ENCODE results near the gene BANF2. TPM values are rescaled to one million over a fixed set of nuclear protein-coding genes. Genes with fewer than 3 reads are reported as not detected.

BANF2 gene
- total and polyA plus RNA-seq, 2 of the 8 experiments (the other 6 are each of a cell fraction or from before 2014, with no cell fraction given): not detected

DNA sequence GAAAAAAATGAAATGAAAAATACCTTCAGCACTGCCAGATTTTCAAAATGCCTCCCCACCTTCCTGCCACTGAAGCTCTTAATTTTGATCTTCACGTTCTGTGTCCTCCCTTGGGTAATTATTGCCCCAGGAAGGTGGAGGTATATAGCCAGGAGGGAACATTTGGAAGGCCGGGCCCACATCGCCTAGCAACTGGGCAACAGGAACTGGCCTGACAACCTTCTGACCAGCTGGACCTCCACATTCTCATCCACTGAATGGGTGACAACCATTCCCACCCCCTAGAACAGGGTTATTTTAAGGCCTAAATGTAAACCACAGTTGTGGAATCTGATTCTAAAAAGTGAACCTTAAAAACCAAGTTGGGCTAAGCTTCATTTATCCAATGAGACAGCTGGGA, 20.9 kb upstream of the BANF2 start:
- Histone ChIP-seq H3K9me3 (ENCODE audit: insufficient read depth in 2 of 2, low read depth in 1 of 2, low read length in 1 of 2) (no peaks in the 10 kb centered on the region), H3K27me3 (replicated peaks in 1 of 4; ENCODE audit: control insufficient read depth in 3 of 4, extremely low read depth in 1 of 4, insufficient read depth in 3 of 4, low read length in 3 of 4) (no peaks in the 10 kb centered on the region), H3K4ac (replicated peaks; ENCODE audit: insufficient read length, low read depth, low read length) (no peak overlapping the region), H2AFZ (ENCODE audit: low read length) (no peak overlapping the region), H3K9ac (replicated peaks in 1 of 4; ENCODE audit: extremely low read depth in 1 of 4, low read depth in 3 of 4, low read length in 3 of 4) (no peak overlapping the region), H3K23ac (ENCODE audit: insufficient read length) (no peak overlapping the region), H3K79me2 (ENCODE audit: control insufficient read depth in 1 of 2, insufficient read depth in 2 of 2, low read length in 2 of 2) (peaks cover 27 to 69% of the 10 kb centered on the region in 2 experiments), H2BK5ac (ENCODE audit: low read depth, low read length) (no peak overlapping the region), H2AK5ac (ENCODE audit: low read depth, low read length) (no peak overlapping the region), H3K4me1 (replicated peaks in 1 of 4; ENCODE audit: control insufficient read depth in 3 of 4, insufficient read depth in 4 of 4, low read length in 3 of 4) (peaks cover 6 to 12% (median 9%) of the 10 kb centered on the region in 4 experiments; a peak in 6 of 7 replicates), H3K18ac (ENCODE audit: extremely low read depth, low read length) (no peak overlapping the region), H3K23me2 (ENCODE audit: low read depth, low read length) (peaks cover 10% of the 10 kb centered on the region; the same call in 1 of the 2 replicates), H3K14ac (ENCODE audit: insufficient read length) (no peak overlapping the region), H2BK20ac (ENCODE audit: low read length) (no peak overlapping the region), H3K79me1 (ENCODE audit: low read depth, low read length) (peaks cover 25% of the 10 kb centered on the region), H4K20me1 (replicated peaks in 1 of 2; ENCODE audit: control insufficient read depth in 1 of 2, insufficient read depth in 2 of 2, low read length in 2 of 2) (peaks cover 8 to 27% of the 10 kb centered on the region in 2 experiments), H2BK12ac (ENCODE audit: low read depth, low read length) (no peak overlapping the region), H4K8ac (ENCODE audit: extremely low read depth, insufficient read depth, low read length) (no peak overlapping the region), H4K91ac (replicated peaks; ENCODE audit: insufficient read length, low read length) (no peak overlapping the region), H3K4me2 (ENCODE audit: insufficient read depth in 1 of 2, low read depth in 2 of 2, low read length in 2 of 2) (no peak overlapping the region), H3K56ac (replicated peaks; ENCODE audit: insufficient read length, low read depth, low read length) (no peak overlapping the region), H2BK15ac (ENCODE audit: low read length) (no peak overlapping the region), H3K27ac (ENCODE audit: low read depth, low read length) (no peak overlapping the region), H2BK120ac (replicated peaks; ENCODE audit: low read depth, low read length) (no peak overlapping the region), H4K5ac (ENCODE audit: insufficient read length, low read depth, low read length) (no peak overlapping the region), H3K4me3 (ENCODE audit: extremely low read depth in 1 of 4, insufficient read depth in 2 of 4, low read depth in 3 of 4, low read length in 4 of 4) (no peak overlapping the region), H3K36me3 (ENCODE audit: control insufficient read depth in 2 of 4, insufficient read depth in 4 of 4, low read length in 3 of 4) (peaks cover 0 to 8% (median 1%) of the 10 kb centered on the region in 4 experiments; a peak in 3 of 8 replicates)
- 92% methylated on average over 3 of the region's 3 CpGs; no CpG with 5 or more reads in 1 of the 2 experiments for WGBS, 2 experiments (ENCODE audit: extremely low coverage in 1 of 2, insufficient coverage in 1 of 2, insufficient read length in 1 of 2, insufficient replicate concordance in 2 of 2, low coverage in 1 of 2, low lambda C conversion rate in 2 of 2, missing lambda C conversion rate in 1 of 2)
- ChIA-PET CTCF (ENCODE audit: partially characterized antibody) (interaction anchor here (0.9 to 2.7 kb wide), 3 partner anchors 11 to 219 kb away, joined by 3 to 11 read pairs (median 3); no protein-coding TSS in a partner anchor), POLR2A (ENCODE audit: partially characterized antibody) (interaction anchor here (1.1 to 1.6 kb wide), 2 partner anchors 10 to 11 kb away, joined by 3 to 4 read pairs; no protein-coding TSS in a partner anchor)
- DNase-seq (ENCODE audit: low read depth in 1 of 2, low spot score in 2 of 2) (no peak), FAIRE-seq (no peak)
- TF ChIP-seq MAFK (IDR thresholded peaks at IDR 0.05; ENCODE audit: low read depth, low read length) (no peak), BACH1 (IDR thresholded peaks at IDR 0.05; ENCODE audit: low read length) (no peak), NANOG (IDR thresholded peaks at IDR 0.05; ENCODE audit: insufficient read depth, low read depth, low read length, poor library complexity, severe bottlenecking) (no peak), CBX8 (IDR thresholded peaks at IDR 0.05; ENCODE audit: borderline replicate concordance, low read depth, low read length) (no peak), SP1 (IDR thresholded peaks at IDR 0.05; ENCODE audit: low read depth, low read length) (no peak), NRF1 (IDR thresholded peaks at IDR 0.05; ENCODE audit: low read depth, low read length) (no peak), SUZ12 (IDR thresholded peaks at IDR 0.05; ENCODE audit: low read length) (no peak), BCL11A (IDR thresholded peaks at IDR 0.05; ENCODE audit: low read depth in 2 of 2, low read length in 2 of 2) (no peak), SIN3A (conservative IDR thresholded peaks at IDR 0.05 in 1 of 2, IDR thresholded peaks at IDR 0.05 in 1 of 2; ENCODE audit: low read depth in 1 of 2, low read length in 2 of 2) (no peak), YY1 (IDR thresholded peaks at IDR 0.05; ENCODE audit: low read depth, low read length) (no peak), FOSL1 (IDR thresholded peaks at IDR 0.05; ENCODE audit: insufficient read depth, low read depth, low read length) (no peak), EZH2 (IDR thresholded peaks at IDR 0.05; ENCODE audit: low read depth, low read length, severe bottlenecking) (no peak), TAF7 (optimal IDR thresholded peaks at IDR 0.05; ENCODE audit: borderline replicate concordance, low read depth, low read length) (no peak), HDAC6 (IDR thresholded peaks at IDR 0.05; ENCODE audit: low read depth, low read length) (no peak)
